Activated T-cell treated with anti-CD3 and anti-CD28 coated beads for 24 hours (primary cell): ENCODE data around the gene ZEB2.

Source experiments
- DNase-seq: peaks from one replicate; pipeline ENCODE4 v3.0.0-alpha.2; 2020; ENCODE audit warnings: low read depth

The ZEB2 gene

DNA sequence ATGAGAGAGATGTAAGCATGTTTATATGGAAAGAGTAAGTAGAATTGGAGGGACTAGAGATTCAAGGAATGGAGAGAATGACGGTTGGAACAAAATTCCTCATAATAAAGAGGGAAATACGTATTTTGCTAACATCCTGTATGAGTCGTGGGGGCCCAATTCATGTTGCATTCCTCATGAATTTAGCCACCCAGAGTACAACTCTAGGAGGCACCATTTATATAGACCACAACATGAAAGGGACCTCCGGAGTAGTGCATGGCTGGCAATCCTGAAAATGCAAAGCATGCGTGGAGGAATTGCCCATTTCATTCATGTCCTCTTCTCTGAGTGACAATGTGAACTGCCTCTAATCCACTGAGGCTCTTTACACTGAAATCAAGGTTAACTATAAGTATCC, 168.2 kb downstream of the ZEB2 start:
- DNase-seq: no peak

DNA sequence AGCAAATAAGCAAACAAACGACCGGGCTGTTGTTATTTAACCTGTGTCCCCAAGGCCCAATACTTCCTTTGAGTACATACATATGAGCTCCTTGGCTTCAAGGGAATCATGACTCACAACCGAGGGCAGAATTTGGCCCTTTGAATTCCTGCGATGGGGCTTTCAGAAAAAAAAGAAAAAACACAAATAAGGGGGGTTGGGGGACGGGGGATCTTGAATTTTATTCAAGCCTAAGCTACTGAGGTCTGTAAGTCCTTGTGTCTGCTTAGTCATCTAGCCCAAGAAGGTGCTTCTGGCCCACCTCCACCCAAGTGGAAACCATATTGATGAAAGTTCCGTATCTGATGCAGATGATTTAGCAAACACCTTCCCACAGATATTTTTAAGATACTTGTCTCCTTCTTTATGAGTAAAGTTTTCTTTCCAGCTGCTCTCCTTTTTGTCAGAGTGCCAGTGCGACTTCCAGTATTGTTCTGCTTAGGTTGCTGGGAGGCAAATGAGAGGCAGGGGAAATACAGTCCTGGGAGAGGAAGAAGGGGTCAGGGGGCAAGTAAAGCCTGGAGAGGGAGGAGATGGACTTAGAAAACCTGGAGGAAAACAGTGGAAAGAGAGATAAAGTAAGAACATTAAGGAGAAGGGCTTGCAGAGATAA, 169.6 kb downstream of the ZEB2 start:
- no peak for DNase-seq

DNA sequence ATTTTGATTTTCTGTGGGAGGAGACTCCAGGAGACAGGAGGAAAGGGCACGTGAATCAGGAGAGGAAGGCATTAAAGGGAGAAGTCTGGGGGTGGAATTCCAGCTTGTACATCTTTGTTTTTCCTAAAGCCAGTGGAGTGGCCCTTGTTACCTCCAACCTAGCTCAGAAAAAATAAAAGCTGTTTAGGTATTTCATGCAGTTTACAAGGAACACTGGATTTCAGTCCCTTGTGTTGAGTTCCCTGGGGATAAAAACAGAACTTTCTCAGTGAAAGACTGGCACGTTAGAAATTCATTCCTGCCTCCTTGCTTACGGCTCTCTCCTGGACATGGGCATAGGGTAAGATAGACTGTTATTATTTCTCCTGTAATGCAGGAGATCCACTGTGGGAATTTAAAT, 170.2 kb downstream of the ZEB2 start:
- no peak for DNase-seq

DNA sequence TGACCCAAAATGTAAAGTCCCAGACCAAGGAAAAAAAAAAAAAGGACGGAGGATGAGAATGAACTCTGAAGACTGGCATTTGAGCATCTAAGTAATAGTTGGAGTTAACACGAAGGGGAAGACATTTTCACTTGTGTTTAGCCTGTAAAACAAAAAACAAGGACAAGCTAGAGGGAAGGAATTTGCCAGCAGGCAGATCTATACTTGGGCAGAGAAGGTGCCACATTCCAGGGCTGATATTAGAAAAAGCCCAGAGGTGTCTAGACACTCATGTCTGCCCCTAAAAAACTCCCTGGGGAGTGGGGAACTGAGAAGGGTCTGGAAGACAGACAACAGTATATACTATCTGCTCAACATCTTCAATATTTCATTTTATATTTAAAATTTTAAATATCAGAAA, 171.1 kb downstream of the ZEB2 start:
- DNase-seq: no peak

DNA sequence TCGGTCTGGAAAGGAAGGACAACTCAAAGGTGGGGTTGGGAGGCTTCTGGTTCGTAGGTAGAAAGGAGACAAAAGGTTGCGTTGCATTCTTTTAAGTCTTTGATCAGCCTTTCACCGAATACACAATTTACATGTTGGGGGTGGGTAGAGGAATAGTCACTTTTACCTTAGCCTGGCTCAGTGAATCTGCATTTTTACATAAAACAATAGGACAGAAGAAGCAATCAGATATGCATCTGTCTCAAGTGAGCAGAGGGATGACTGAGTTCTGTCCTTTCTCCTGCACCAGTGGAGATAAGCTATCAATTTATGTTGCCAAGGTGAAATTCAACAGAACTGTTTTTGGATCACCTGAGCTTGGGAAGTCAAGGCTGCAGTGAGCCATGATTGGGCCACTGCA, 173.7 kb downstream of the ZEB2 start:
- DNase-seq: no peak

DNA sequence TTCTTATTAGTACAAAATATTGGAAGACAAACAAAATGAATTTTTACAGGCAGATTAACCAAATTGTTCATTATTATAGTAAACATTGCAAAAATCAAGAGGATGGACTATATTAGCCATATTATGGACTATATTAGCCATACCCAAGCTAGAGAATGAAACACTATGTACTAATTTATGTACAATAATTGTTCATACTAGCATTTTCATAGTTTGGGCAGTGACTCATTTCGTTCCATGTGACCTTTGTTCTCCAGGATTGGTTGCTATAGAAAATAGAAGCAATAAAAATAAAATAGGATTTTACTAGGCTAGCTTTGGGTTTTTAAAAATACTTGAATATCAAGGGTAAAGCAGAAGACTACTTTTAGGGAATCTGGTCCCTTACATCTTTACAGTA, 176.8 kb downstream of the ZEB2 start:
- DNase-seq: no peak

DNA sequence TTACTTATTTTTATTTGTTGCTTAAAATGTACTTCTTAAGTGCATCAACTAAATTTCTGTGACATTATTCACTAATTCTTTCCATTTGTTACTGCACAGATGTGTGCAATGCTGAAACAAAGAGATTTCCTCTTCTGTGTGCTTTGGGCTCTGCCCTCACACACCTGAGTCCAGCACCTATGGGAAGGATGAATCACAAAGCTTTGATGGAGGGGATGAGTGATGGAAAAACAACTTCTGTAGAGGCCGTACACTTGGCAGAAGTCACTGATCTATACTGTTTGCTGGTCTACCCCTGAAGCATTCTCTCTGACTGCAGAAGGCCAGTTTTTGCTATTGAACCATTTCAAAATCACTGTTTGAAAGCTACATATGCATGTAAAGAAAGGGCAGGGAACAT, 178.4 kb downstream of the ZEB2 start:
- no peak for DNase-seq

DNA sequence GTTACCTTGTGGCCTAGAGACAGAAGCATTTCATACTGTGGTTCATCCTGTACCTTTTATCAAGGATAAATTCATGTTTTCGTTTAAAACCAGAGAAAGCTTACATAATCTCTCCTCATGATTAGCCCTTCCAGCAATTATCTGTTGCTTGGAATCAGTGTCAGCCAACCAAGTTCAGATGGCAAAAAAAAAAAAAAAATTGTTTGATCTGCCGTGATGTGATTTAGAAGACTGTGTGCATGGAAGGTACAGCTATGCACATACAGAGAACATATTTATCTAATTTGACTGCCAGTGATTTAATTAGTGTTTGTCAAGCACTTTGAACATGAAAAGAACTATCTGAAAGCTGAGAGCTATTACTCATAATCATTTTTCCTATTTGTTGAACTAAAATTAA, 180.9 kb downstream of the ZEB2 start:
- DNase-seq: no peak

DNA sequence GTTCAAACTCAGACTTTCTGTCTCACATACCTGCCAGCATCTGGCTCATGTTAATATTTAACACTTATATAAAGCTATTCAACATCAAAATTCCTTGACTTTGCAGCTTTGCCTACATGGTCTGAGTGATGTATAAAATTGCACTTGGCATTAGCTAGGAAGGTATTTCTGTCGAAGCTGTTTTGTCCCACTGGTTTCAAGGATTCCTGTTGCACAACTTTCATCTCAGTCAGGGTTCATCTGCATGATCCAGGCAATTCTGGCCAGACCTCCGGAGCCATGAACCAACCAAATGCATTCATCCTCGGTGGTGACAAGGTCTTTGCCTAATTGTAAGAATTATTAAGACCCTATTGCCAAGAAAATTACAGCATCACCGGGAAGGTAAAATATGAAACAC, 185.4 kb downstream of the ZEB2 start:
- no peak for DNase-seq
